ENCODE results near the gene TMEM198. TPM values are rescaled to one million over a fixed set of nuclear protein-coding genes. Genes with fewer than 3 reads are reported as not detected.

TMEM198 gene
- polyA plus RNA-seq, result 1 to 10 TPM; 1.6 to 1.7 TPM

GRCh38 chr2:219543596-219544358 is at the start of gene TMEM198, which contains the start of gene CHPF:
Gene TMEM198 (plus strand): TSS chr2:219544028. CDS start chr2:219544728, 700 bp downstream.
Gene CHPF (minus strand): TSS chr2:219543809. CDS start chr2:219543538, 271 bp downstream.
- H3K27ac ChIP-seq (ENCODE audit: low read depth in 2 of 2, low read length in 1 of 2), result peak within 1 kb of the TSS; percentile 88 to 92
- H3K4me3 ChIP-seq (ENCODE audit: low read depth in 1 of 2, low read length in 2 of 2), result peak within 1 kb of the TSS; percentile 66 to 70
- no peaks in the 10 kb centered on the region for H3K27me3 ChIP-seq (ENCODE audit: control insufficient read depth in 1 of 2, insufficient read depth in 2 of 2, low read length in 2 of 2)
- peaks cover 0 to 15% of the 10 kb centered on the region in 2 donors for H3K4me1 ChIP-seq (ENCODE audit: control insufficient read depth in 2 of 2, insufficient read depth in 2 of 2, low read length in 1 of 2)
- 1% methylated on average over 66 to 75 of the region's 75 CpGs for WGBS, 2 donors
- no peaks in the 10 kb centered on the region for H3K9me3 ChIP-seq (ENCODE audit: control insufficient read depth in 2 of 2, insufficient read depth in 1 of 2, low read depth in 1 of 2, low read length in 1 of 2)
- H3K36me3 ChIP-seq (ENCODE audit: control insufficient read depth in 2 of 2, insufficient read depth in 2 of 2, low read length in 1 of 2), result peaks cover 0 to 22% of the 10 kb centered on the region in 2 donors

- Histone ChIP-seq H3K36me3 (ENCODE audit: control insufficient read depth in 2 of 2, insufficient read depth in 2 of 2, low read length in 1 of 2) (no peaks in the 10 kb centered on the region), H3K4me3 (ENCODE audit: low read depth in 1 of 2, low read length in 2 of 2) (no peak overlapping the region), H3K27ac (ENCODE audit: low read depth in 2 of 2, low read length in 1 of 2) (peak overlapping the region in 1 of 2 donors; percentile 45), H3K9me3 (ENCODE audit: control insufficient read depth in 2 of 2, insufficient read depth in 1 of 2, low read depth in 1 of 2, low read length in 1 of 2) (no peaks in the 10 kb centered on the region), H3K27me3 (ENCODE audit: control insufficient read depth in 1 of 2, insufficient read depth in 2 of 2, low read length in 2 of 2) (peaks cover 0 to 8% of the 10 kb centered on the region in 2 donors), H3K4me1 (ENCODE audit: control insufficient read depth in 2 of 2, insufficient read depth in 2 of 2, low read length in 1 of 2) (peaks cover 0 to 13% of the 10 kb centered on the region in 2 donors)
- 19 to 23% methylated on average over 10 of the region's 10 CpGs for WGBS, 2 donors
Observed at GRCh38 chr2:219494952-219495530, 48.8 kb upstream of the TMEM198 start.

- peaks cover 0 to 13% of the 10 kb centered on the region in 2 donors for H3K4me1 ChIP-seq (ENCODE audit: control insufficient read depth in 2 of 2, insufficient read depth in 2 of 2, low read length in 1 of 2)
- H3K9me3 ChIP-seq (ENCODE audit: control insufficient read depth in 2 of 2, insufficient read depth in 1 of 2, low read depth in 1 of 2, low read length in 1 of 2), result no peaks in the 10 kb centered on the region
- H3K36me3 ChIP-seq (ENCODE audit: control insufficient read depth in 2 of 2, insufficient read depth in 2 of 2, low read length in 1 of 2), result no peaks in the 10 kb centered on the region
- peaks cover 0 to 8% of the 10 kb centered on the region in 2 donors for H3K27me3 ChIP-seq (ENCODE audit: control insufficient read depth in 1 of 2, insufficient read depth in 2 of 2, low read length in 2 of 2)
- 22 to 23% methylated on average over 14 of the region's 14 CpGs for WGBS, 2 donors
- H3K4me3 ChIP-seq (ENCODE audit: low read depth in 1 of 2, low read length in 2 of 2), result no peak overlapping the region
- H3K27ac ChIP-seq (ENCODE audit: low read depth in 2 of 2, low read length in 1 of 2), result peak overlapping the region; percentile 21 to 34
Observed at GRCh38 chr2:219495531-219496122, 48.2 kb upstream of the TMEM198 start.

- peaks cover 0 to 8% of the 10 kb centered on the region in 2 donors for H3K27me3 ChIP-seq (ENCODE audit: control insufficient read depth in 1 of 2, insufficient read depth in 2 of 2, low read length in 2 of 2)
- 33 to 39% methylated on average over 20 of the region's 20 CpGs for WGBS, 2 donors
- H3K9me3 ChIP-seq (ENCODE audit: control insufficient read depth in 2 of 2, insufficient read depth in 1 of 2, low read depth in 1 of 2, low read length in 1 of 2), result no peaks in the 10 kb centered on the region
- H3K36me3 ChIP-seq (ENCODE audit: control insufficient read depth in 2 of 2, insufficient read depth in 2 of 2, low read length in 1 of 2), result no peaks in the 10 kb centered on the region
- H3K27ac ChIP-seq (ENCODE audit: low read depth in 2 of 2, low read length in 1 of 2), result peak overlapping the region in 1 of 2 donors; percentile 34
- no peak overlapping the region for H3K4me3 ChIP-seq (ENCODE audit: low read depth in 1 of 2, low read length in 2 of 2)
- peaks cover 0 to 13% of the 10 kb centered on the region in 2 donors for H3K4me1 ChIP-seq (ENCODE audit: control insufficient read depth in 2 of 2, insufficient read depth in 2 of 2, low read length in 1 of 2)
Observed at GRCh38 chr2:219496247-219496824, 47.5 kb upstream of the TMEM198 start.

- H3K4me3 ChIP-seq (ENCODE audit: low read depth in 1 of 2, low read length in 2 of 2), result no peak overlapping the region
- H3K36me3 ChIP-seq (ENCODE audit: control insufficient read depth in 2 of 2, insufficient read depth in 2 of 2, low read length in 1 of 2), result no peaks in the 10 kb centered on the region
- H3K4me1 ChIP-seq (ENCODE audit: control insufficient read depth in 2 of 2, insufficient read depth in 2 of 2, low read length in 1 of 2), result peaks cover 0 to 13% of the 10 kb centered on the region in 2 donors
- H3K27ac ChIP-seq (ENCODE audit: low read depth in 2 of 2, low read length in 1 of 2), result peak overlapping the region in 1 of 2 donors; percentile 24
- H3K27me3 ChIP-seq (ENCODE audit: control insufficient read depth in 1 of 2, insufficient read depth in 2 of 2, low read length in 2 of 2), result peaks cover 0 to 8% of the 10 kb centered on the region in 2 donors
- no peaks in the 10 kb centered on the region for H3K9me3 ChIP-seq (ENCODE audit: control insufficient read depth in 2 of 2, insufficient read depth in 1 of 2, low read depth in 1 of 2, low read length in 1 of 2)
- 9 to 10% methylated on average over 60 to 61 of the region's 61 CpGs for WGBS, 2 donors
Observed at GRCh38 chr2:219496825-219497494, 46.9 kb upstream of the TMEM198 start.

GRCh38 chr2:219497495-219498279 is 46.1 kb upstream of the TMEM198 start:
- H3K4me3 ChIP-seq (ENCODE audit: low read depth in 1 of 2, low read length in 2 of 2), result peak overlapping the region; percentile 67 to 77
- H3K27me3 ChIP-seq (ENCODE audit: control insufficient read depth in 1 of 2, insufficient read depth in 2 of 2, low read length in 2 of 2), result peaks cover 0 to 8% of the 10 kb centered on the region in 2 donors
- H3K4me1 ChIP-seq (ENCODE audit: control insufficient read depth in 2 of 2, insufficient read depth in 2 of 2, low read length in 1 of 2), result peaks cover 0 to 13% of the 10 kb centered on the region in 2 donors
- WGBS, 2 donors, result 2 to 6% methylated on average over 43 to 59 of the region's 59 CpGs
- no peaks in the 10 kb centered on the region for H3K36me3 ChIP-seq (ENCODE audit: control insufficient read depth in 2 of 2, insufficient read depth in 2 of 2, low read length in 1 of 2)
- peak overlapping the region; percentile 92 for H3K27ac ChIP-seq (ENCODE audit: low read depth in 2 of 2, low read length in 1 of 2)
- H3K9me3 ChIP-seq (ENCODE audit: control insufficient read depth in 2 of 2, insufficient read depth in 1 of 2, low read depth in 1 of 2, low read length in 1 of 2), result no peaks in the 10 kb centered on the region

- Histone ChIP-seq H3K4me3 (ENCODE audit: low read depth in 1 of 2, low read length in 2 of 2) (peak within 1 kb of the TSS; percentile 67 to 77), H3K27me3 (ENCODE audit: control insufficient read depth in 1 of 2, insufficient read depth in 2 of 2, low read length in 2 of 2) (peaks cover 0 to 8% of the 10 kb centered on the region in 2 donors), H3K4me1 (ENCODE audit: control insufficient read depth in 2 of 2, insufficient read depth in 2 of 2, low read length in 1 of 2) (peaks cover 0 to 13% of the 10 kb centered on the region in 2 donors), H3K9me3 (ENCODE audit: control insufficient read depth in 2 of 2, insufficient read depth in 1 of 2, low read depth in 1 of 2, low read length in 1 of 2) (no peaks in the 10 kb centered on the region), H3K27ac (ENCODE audit: low read depth in 2 of 2, low read length in 1 of 2) (peak within 1 kb of the TSS; percentile 92), H3K36me3 (ENCODE audit: control insufficient read depth in 2 of 2, insufficient read depth in 2 of 2, low read length in 1 of 2) (peaks cover 0 to under 1% of the 10 kb centered on the region in 2 donors)
- 0% methylated on average over 49 of the region's 49 CpGs for WGBS, 2 donors
Observed at GRCh38 chr2:219498280-219499057, 45.4 kb upstream of the TMEM198 start, which contains the start of gene GMPPA. Gene GMPPA (plus strand): TSS chr2:219498891. CDS start chr2:219499976, 1,085 bp downstream.

- Histone ChIP-seq H3K36me3 (ENCODE audit: control insufficient read depth in 2 of 2, insufficient read depth in 2 of 2, low read length in 1 of 2) (peaks cover 0 to 5% of the 10 kb centered on the region in 2 donors), H3K9me3 (ENCODE audit: control insufficient read depth in 2 of 2, insufficient read depth in 1 of 2, low read depth in 1 of 2, low read length in 1 of 2) (no peaks in the 10 kb centered on the region), H3K27me3 (ENCODE audit: control insufficient read depth in 1 of 2, insufficient read depth in 2 of 2, low read length in 2 of 2) (peaks cover 0 to 8% of the 10 kb centered on the region in 2 donors), H3K4me3 (ENCODE audit: low read depth in 1 of 2, low read length in 2 of 2) (peak overlapping the region; percentile 45 to 77), H3K4me1 (ENCODE audit: control insufficient read depth in 2 of 2, insufficient read depth in 2 of 2, low read length in 1 of 2) (peaks cover 0 to 13% of the 10 kb centered on the region in 2 donors), H3K27ac (ENCODE audit: low read depth in 2 of 2, low read length in 1 of 2) (peak overlapping the region in 1 of 2 donors; percentile 92)
- 0 to 1% methylated on average over 3 of the region's 3 CpGs for WGBS, 2 donors
Observed at GRCh38 chr2:219499058-219499307, 44.8 kb upstream of the TMEM198 start.

All from esophagus (tissue), 2 donors.